Mucosa of descending colon (tissue), 3 donors: ENCODE measurements around the gene FGFR2. TPM values are rescaled to one million over a fixed set of nuclear protein-coding genes. Genes with fewer than 3 reads are reported as not detected.

Experiments used
- ATAC-seq: fragments of 200-7000 bp; cut with Tn5 transposase; one replicate; pipeline ENCODE4 v1.9.1; 2020; ENCODE audit warnings: mild to moderate bottlenecking, moderate library complexity
- DNase-seq, 3 donors: peaks; one replicate each; pipeline ENCODE4 v3.0.0-alpha.2; 2020
- H3K36me3 ChIP-seq: fragments of 200-600 bp; one replicate; pipeline ENCODE4 v1.8.0; 2021; ENCODE audit warnings: low read depth, mild to moderate bottlenecking
- H3K4me1 ChIP-seq: fragments of 200-600 bp; one replicate; pipeline ENCODE4 v1.8.0; 2021; ENCODE audit warnings: low read depth, mild to moderate bottlenecking
- H3K4me3 ChIP-seq: fragments of 200-600 bp; one replicate; pipeline ENCODE4 v1.8.0; 2021; ENCODE audit warnings: mild to moderate bottlenecking
- H3K9me3 ChIP-seq: fragments of 200-600 bp; one replicate; pipeline ENCODE4 v1.8.0; 2021; ENCODE audit warnings: mild to moderate bottlenecking
- intact Hi-C, 2 donors: fragments of 100-400 bp; cut with DNase I in 1 of 2; cut with micrococcal nuclease in 1 of 2; formaldehyde crosslinking; loops; one replicate each; pipeline versions ENCODE4 v1.11.0 to v1.11.1; 2022; cut with DNase I, micrococcal nuclease
- total RNA-seq, 3 donors: library from RNA; stranded (reverse); fragmentation: NEBNext Ultra II Directional in 2 of 3; extraction: Animal tissue kit (Norgen Biotek cat#: 25700) in 2 of 3; gene quantifications; one replicate each; pipeline versions ENCODE4 v1.2.1 to v1.2.4, GENCODE V29; 2021 to 2023
- TF ChIP-seq, protein P1 (sequence below): fragments of 200-600 bp; IDR thresholded peaks from one replicate; pipeline ENCODE4 v1.8.0; 2022; ENCODE audit warnings: antibody characterized with exemption, mild to moderate bottlenecking
- donor health status: DM: no; HTN: no; CAD: no; lungs with moderate emphysema.
- donor health status: DM: no; HTN: no; CAD: no.
- donor health status: DM: no; HTN: yes; CAD: no.

The FGFR2 gene
- total RNA-seq, 3 donors from 2014 or later = 64.3 to 138 (median 77.5) TPM

DNA sequence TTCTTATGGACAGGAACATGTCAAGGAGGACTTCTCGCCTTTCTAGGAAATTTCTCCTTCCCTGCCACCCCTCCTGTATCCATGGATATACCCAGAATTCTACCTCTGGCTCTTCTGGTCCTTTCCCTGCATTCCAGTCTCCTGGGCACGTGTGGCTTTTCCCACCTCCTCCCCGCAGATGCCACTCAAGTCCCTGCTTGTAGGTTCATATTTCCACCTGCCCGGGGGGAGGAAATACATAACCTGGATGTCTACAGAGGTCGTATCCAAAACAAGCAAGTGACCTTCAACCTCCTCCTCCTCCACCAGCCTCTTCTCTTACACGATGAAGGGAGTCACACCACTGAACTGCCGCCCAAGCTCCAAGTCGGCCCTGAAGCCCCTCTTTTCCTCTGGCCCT is 20.7 kb downstream of the FGFR2 start:
- intact Hi-C loops = no loop called here
- Histone ChIP-seq H3K4me3 (no peak overlapping the region), H3K9me3 (no peaks in the 10 kb centered on the region), H3K36me3 (no peaks in the 10 kb centered on the region), H3K4me1 (peaks cover 8% of the 10 kb centered on the region)
- ATAC-seq = no peak
- TF ChIP-seq, protein P1, sequence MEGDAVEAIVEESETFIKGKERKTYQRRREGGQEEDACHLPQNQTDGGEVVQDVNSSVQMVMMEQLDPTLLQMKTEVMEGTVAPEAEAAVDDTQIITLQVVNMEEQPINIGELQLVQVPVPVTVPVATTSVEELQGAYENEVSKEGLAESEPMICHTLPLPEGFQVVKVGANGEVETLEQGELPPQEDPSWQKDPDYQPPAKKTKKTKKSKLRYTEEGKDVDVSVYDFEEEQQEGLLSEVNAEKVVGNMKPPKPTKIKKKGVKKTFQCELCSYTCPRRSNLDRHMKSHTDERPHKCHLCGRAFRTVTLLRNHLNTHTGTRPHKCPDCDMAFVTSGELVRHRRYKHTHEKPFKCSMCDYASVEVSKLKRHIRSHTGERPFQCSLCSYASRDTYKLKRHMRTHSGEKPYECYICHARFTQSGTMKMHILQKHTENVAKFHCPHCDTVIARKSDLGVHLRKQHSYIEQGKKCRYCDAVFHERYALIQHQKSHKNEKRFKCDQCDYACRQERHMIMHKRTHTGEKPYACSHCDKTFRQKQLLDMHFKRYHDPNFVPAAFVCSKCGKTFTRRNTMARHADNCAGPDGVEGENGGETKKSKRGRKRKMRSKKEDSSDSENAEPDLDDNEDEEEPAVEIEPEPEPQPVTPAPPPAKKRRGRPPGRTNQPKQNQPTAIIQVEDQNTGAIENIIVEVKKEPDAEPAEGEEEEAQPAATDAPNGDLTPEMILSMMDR = no peak
- DNase-seq = no peak

DNA sequence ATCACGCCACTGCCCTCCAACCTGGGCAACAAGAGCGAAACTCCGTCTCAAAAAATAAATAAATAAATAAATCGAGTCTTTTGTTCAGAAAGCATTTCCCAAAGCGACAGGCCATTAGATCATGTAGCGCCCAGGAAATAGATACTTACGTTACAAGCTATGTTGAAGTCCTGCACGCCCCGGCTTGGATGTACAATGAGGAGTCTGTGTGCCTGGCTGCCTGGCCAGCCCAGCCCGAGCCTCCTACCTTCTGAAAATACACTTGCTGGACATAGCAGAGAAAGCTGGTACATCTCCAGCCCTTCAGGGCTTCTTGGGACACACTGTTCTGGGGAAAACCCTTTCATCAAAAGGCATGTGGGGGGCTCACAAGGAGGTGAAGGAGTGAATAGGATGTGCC is 22.1 kb downstream of the FGFR2 start:
- TF ChIP-seq, protein P1 = no peak
- peaks cover 13% of the 10 kb centered on the region for H3K4me1 ChIP-seq
- no peak for ATAC-seq

DNA sequence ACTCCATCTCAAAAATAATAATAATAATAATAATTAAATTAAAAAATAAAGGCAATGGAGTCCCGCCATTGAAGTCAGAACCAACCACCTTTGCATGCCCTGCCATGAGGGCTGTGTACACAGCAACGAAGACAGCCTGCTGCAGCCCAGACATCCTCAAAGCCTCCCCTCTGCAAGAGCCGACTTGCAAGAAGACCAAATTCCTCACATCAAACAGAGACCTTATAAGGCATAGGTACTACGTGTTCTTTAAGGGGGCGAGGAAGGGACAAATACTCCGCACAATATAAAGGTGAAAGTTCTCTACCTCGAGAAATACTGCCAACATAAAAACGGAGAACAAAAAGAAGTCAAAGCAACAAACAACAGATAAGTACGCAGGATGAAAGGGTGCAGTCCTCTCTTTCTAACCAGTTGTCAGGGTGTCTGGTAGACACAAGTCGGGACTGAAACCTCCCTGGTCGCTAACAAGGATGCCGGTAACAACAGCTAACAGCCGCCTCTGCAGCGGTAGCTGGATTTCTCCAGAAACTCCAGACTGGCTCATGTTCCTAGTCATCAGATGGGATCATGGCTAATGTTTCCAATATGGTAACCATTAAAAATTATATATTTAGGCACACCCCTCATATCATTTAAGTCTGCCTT is 23.6 kb downstream of the FGFR2 start:
- Histone ChIP-seq H3K36me3 (no peaks in the 10 kb centered on the region), H3K4me1 (peaks cover 13% of the 10 kb centered on the region), H3K9me3 (no peaks in the 10 kb centered on the region), H3K4me3 (no peak overlapping the region)
- TF ChIP-seq, protein P1 = no peak
- ATAC-seq (no peak), DNase-seq (no peak)
- intact Hi-C loops = no loop called here

More for the DNA sequence above, 22.1 kb downstream of the FGFR2 start:
- intact Hi-C loops = no loop called here
- DNase-seq = no peak
- Histone ChIP-seq H3K36me3 (no peaks in the 10 kb centered on the region), H3K4me3 (no peak overlapping the region), H3K9me3 (no peaks in the 10 kb centered on the region)

DNA sequence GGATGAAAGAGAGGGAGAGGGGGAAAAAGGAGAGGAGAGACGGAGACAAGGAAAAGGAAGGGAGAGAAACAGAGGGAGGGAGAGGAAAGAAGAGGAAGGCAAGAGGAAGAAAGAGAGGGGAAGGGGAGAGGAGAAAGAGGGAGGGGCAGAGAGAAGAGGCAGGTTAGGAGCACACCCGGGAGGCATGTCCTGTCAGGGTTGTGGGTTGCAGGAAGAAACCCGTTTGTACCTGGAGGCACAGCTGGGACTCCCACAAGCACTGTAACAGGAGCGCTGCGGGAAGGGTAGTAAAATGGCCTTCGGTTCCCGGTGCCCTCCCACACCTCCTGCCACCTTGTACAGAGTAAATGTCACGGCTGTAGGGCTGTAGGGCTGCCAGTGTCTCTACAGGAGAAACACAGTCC is 24.7 kb downstream of the FGFR2 start:
- Histone ChIP-seq H3K4me3 (no peak overlapping the region), H3K36me3 (no peaks in the 10 kb centered on the region), H3K4me1 (peaks cover 13% of the 10 kb centered on the region), H3K9me3 (no peaks in the 10 kb centered on the region)
- ATAC-seq = peak; percentile 64
- no peak for DNase-seq
- TF ChIP-seq, protein P1 = no peak
- intact Hi-C loops = no loop called here

DNA sequence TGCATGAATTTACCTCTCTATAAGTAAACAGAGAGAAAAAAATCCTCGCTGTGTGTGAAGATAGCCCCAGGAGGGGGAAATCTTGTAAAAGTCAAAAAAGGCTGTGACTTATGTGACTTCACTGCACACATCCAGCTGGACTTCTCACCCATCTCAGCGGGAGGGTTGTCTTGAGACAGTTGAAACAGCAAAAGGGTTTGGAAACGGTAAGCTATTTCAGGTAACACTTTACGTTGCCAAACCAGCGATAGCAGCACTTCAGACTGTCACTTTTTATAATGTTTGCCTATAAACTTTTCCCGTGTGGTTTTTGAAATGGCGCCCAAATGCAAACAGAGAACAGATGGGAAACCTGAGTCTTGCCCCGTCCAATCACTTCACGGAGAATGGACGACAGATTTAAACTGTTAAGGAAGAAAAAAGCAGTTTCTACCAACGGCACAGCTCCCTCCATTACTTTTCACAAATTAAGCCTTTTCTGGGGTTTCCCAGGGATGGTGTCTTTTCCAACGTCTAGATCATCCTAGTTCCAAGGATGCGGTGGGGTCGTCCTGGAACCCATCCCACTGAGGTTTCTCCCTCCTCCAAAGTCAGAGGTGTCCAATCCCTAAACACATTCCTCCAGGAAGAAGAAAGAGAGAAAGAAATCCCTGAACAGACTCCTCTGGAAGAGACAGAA is 25.2 kb downstream of the FGFR2 start:
- Histone ChIP-seq H3K36me3 (no peaks in the 10 kb centered on the region), H3K4me3 (no peak overlapping the region), H3K9me3 (no peaks in the 10 kb centered on the region), H3K4me1 (peaks cover 13% of the 10 kb centered on the region)
- ATAC-seq (peak; percentile 84), DNase-seq (peak in 1 of 3 donors; percentile 59)
- intact Hi-C loops = no loop called here
- TF ChIP-seq, protein P1 = no peak
